Sigmoid colon (tissue), 4 donors: ENCODE data around the gene USP21.

Experiments
- EP300 ChIP-seq, 4 donors: sonication (generic); formaldehyde crosslinking; IDR thresholded peaks; one replicate each; pipeline ENCODE4 v1.6.1; 2017; ENCODE audit warnings: antibody characterized with exemption in 4 of 4
- TF ChIP-seq, protein P1 (sequence below), 4 experiments: fragments of 450-650 bp in 3 of 4; fragments of 200-600 bp in 1 of 4; IDR thresholded peaks; one replicate each; pipeline ENCODE4 v1.5.1; 2016 to 2019; ENCODE audit warnings: antibody characterized with exemption in 4 of 4, mild to moderate bottlenecking in 3 of 4, moderate library complexity in 2 of 4

DNA sequence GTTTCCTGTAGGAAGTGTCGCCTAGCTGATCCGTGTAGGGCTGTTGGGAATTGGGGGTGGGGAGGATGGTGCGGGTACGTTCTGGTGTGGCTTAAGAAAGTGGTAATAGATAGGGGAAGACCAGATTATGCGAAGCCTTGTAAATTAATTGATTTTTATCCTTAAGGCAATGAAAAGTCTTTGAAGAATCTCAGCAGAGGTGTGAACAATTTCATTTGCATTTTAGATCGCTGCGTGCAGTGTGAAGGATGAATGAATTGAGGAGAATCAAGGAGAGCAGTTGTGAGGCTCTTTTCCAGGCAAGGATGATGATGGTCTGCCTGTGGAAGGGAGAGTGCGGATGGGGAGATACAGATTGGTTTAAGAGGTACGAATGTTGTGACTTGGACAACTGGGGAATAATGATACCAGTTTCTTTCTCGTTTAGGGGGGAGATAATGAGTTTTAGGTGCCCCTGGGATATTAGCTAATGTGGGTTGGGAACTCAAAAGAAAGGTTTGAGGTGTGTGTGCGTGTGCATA is 26.0 kb upstream of the USP21 start:
- no peak for TF ChIP-seq EP300 (IDR thresholded peaks at IDR 0.05)
- TF ChIP-seq, protein P1, sequence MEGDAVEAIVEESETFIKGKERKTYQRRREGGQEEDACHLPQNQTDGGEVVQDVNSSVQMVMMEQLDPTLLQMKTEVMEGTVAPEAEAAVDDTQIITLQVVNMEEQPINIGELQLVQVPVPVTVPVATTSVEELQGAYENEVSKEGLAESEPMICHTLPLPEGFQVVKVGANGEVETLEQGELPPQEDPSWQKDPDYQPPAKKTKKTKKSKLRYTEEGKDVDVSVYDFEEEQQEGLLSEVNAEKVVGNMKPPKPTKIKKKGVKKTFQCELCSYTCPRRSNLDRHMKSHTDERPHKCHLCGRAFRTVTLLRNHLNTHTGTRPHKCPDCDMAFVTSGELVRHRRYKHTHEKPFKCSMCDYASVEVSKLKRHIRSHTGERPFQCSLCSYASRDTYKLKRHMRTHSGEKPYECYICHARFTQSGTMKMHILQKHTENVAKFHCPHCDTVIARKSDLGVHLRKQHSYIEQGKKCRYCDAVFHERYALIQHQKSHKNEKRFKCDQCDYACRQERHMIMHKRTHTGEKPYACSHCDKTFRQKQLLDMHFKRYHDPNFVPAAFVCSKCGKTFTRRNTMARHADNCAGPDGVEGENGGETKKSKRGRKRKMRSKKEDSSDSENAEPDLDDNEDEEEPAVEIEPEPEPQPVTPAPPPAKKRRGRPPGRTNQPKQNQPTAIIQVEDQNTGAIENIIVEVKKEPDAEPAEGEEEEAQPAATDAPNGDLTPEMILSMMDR (IDR thresholded peaks at IDR 0.05) = no peak
